Lower leg skin (tissue), 3 donors: ENCODE measurements around the gene HCCS.

Source experiments
- POLR2A ChIP-seq, 2 donors: fragments of 450-650 bp; IDR thresholded peaks; one replicate each; pipeline ENCODE4 v1.6.1; 2016 to 2017; ENCODE audit warnings: antibody characterized with exemption in 2 of 2, mild to moderate bottlenecking in 1 of 2, moderate library complexity in 1 of 2
- TF ChIP-seq, protein P1 (sequence below), 3 donors: fragments of 450-650 bp; IDR thresholded peaks; one replicate each; pipeline ENCODE4 v1.5.1; 2016; ENCODE audit warnings: antibody characterized with exemption in 3 of 3, mild to moderate bottlenecking in 3 of 3, moderate library complexity in 2 of 3

DNA sequence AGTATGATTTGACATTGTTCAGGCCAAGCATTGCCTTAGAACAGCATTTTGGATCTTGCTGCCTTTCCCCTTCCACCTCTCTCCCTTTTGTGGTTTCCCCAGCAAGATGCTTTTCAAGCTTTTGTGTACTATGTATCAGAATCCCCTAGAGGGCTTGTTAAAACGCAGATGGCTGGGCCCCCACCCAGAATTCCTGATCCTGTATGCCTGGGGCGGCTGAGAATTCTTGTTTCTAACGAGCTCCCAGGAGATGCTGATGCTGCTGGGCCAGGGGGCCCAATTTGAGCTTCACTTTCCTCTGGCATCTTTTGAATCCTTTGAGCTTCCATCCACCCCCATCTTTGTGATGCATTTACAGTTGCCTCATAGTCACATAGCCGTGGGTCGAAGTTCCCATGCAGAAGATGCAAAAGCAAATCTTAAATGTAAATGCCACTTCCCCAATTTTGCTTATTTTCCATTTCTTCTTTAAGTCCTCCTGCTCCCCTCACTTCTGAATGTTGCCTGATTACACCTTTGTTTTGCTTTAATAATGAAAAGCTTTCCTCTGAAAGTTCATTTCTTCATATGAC is 18.5 kb downstream of the HCCS start:
- TF ChIP-seq POLR2A (IDR thresholded peaks at IDR 0.05) = no peak
- TF ChIP-seq, protein P1, sequence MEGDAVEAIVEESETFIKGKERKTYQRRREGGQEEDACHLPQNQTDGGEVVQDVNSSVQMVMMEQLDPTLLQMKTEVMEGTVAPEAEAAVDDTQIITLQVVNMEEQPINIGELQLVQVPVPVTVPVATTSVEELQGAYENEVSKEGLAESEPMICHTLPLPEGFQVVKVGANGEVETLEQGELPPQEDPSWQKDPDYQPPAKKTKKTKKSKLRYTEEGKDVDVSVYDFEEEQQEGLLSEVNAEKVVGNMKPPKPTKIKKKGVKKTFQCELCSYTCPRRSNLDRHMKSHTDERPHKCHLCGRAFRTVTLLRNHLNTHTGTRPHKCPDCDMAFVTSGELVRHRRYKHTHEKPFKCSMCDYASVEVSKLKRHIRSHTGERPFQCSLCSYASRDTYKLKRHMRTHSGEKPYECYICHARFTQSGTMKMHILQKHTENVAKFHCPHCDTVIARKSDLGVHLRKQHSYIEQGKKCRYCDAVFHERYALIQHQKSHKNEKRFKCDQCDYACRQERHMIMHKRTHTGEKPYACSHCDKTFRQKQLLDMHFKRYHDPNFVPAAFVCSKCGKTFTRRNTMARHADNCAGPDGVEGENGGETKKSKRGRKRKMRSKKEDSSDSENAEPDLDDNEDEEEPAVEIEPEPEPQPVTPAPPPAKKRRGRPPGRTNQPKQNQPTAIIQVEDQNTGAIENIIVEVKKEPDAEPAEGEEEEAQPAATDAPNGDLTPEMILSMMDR (IDR thresholded peaks at IDR 0.05) = no peak
